AG04450 (cell line): ENCODE data around the gene SLC49A3. TPM values are rescaled to one million over a fixed set of nuclear protein-coding genes. Genes with fewer than 3 reads are reported as not detected.

ENCODE experiments used
- CTCF ChIA-PET: fragments of 300-600, 350-600 bp; formaldehyde crosslinking; extraction: SDS; loops from one replicate; lab custom pipeline; 2022; ENCODE audit warnings: antibody characterized with exemption, inconsistent platforms; lab: Charles Lee
- POLR2A ChIA-PET: fragments of 350-600 bp; formaldehyde crosslinking; extraction: SDS; loops from one replicate; lab custom pipeline; 2021; ENCODE audit warnings: antibody characterized with exemption, inconsistent platforms; lab: Yijun Ruan, JAX
- DNase-seq: peaks from one replicate; pipeline ENCODE4 v3.0.0-alpha.2; 2011; ENCODE audit warnings: low read depth, low spot score
- H3K27ac ChIP-seq: one replicate; pipeline ENCODE4 v1.5.1; 2012; ENCODE audit warnings: low read depth, low read length, control low read depth
- H3K27me3 ChIP-seq: one replicate; pipeline ENCODE4 v1.6.0; 2012; ENCODE audit warnings: low read length; ENCODE audit not compliant: control insufficient read depth, insufficient read depth
- H3K4me3 ChIP-seq: 2 replicates; pipeline ENCODE4 v1.5.1; 2011; ENCODE audit warnings: mild to moderate bottlenecking, low read depth, low read length, control low read depth
- H3K9me3 ChIP-seq: 2 replicates; pipeline ENCODE4 v1.5.1; 2012; ENCODE audit warnings: low read length; ENCODE audit not compliant: control insufficient read depth, insufficient read depth
- polyA plus RNA-seq: library from polyadenylated mRNA; depleted of rRNA; stranded (reverse); fragments of >200 nt; gene quantifications from 2 replicates; pipeline ENCODE4 v1.2.3, GENCODE V29; 2011
- TF ChIP-seq, protein P1 (sequence below): IDR thresholded peaks from 2 replicates; pipeline ENCODE4 v1.5.1; 2011; ENCODE audit warnings: low read depth, low read length, control low read depth, inconsistent platforms

SLC49A3 gene
- polyA plus RNA-seq, 1 experiment = not detected

DNA sequence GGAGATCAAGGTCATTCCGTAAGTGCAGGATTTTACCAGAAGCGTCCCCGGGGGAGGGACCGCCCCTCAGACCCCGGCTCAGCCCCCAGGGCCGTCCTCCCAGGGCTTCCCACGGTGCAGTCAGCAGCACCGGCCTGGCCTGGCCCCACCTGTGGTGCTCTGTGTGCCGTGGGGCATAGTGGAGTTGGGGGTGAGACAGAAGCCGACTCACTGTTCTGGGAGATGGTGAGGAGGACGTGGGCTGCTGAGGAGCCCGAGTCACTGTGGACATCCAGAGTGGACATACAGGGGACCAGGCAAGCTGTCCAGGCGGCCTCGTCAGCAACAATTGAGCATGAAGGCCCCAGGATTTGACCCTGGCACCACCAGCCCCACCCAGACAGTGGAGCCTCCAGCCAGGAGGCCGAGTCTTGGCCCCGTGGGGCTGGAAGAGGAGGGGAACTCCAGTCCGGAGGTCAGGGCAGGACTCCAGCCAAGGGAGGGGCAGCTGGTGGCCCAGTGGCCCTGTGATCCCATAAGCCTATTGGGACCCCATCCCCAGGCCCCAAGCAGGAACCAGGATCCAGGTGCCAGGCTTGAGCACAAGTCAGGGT, 34.0 kb downstream of the SLC49A3 start:
- Histone ChIP-seq H3K27me3 (peaks cover 12% of the 10 kb centered on the region), H3K27ac (no peak overlapping the region), H3K9me3 (peaks cover 84% of the 10 kb centered on the region), H3K4me3 (no peak overlapping the region)
- DNase-seq = no peak
- ChIA-PET CTCF (no interaction called here), POLR2A (no interaction called here)
- TF ChIP-seq, protein P1, sequence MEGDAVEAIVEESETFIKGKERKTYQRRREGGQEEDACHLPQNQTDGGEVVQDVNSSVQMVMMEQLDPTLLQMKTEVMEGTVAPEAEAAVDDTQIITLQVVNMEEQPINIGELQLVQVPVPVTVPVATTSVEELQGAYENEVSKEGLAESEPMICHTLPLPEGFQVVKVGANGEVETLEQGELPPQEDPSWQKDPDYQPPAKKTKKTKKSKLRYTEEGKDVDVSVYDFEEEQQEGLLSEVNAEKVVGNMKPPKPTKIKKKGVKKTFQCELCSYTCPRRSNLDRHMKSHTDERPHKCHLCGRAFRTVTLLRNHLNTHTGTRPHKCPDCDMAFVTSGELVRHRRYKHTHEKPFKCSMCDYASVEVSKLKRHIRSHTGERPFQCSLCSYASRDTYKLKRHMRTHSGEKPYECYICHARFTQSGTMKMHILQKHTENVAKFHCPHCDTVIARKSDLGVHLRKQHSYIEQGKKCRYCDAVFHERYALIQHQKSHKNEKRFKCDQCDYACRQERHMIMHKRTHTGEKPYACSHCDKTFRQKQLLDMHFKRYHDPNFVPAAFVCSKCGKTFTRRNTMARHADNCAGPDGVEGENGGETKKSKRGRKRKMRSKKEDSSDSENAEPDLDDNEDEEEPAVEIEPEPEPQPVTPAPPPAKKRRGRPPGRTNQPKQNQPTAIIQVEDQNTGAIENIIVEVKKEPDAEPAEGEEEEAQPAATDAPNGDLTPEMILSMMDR = no peak

DNA sequence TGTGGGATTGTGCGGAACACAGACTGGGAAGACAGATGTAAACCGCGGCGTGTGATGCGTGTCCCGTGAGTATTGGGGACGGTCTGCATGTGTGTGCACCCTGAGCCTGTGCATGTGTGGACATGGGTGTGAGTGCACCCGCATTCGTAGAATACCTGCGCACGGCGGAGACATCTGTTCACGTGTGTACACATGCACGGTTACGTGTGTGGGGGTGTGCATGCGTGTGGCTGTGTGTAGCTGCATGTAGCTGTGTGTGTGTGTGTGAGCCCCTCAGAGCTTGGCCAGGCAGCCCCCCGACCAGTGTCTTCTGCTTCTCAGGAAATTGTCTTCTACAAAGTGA, 34.5 kb downstream of the SLC49A3 start:
- DNase-seq = no peak
- peaks cover 83% of the 10 kb centered on the region for H3K9me3 ChIP-seq
- TF ChIP-seq, protein P1 = no peak
- POLR2A ChIA-PET = no interaction called here
- H3K27me3 ChIP-seq = peaks cover 14% of the 10 kb centered on the region
- H3K27ac ChIP-seq = no peak overlapping the region
- CTCF ChIA-PET = no interaction called here
- no peak overlapping the region for H3K4me3 ChIP-seq

GRCh38 chr4:653831-654502, 35.0 kb downstream of the SLC49A3 start:
- DNase-seq = no peak
- Histone ChIP-seq H3K4me3 (no peak overlapping the region), H3K27ac (no peak overlapping the region), H3K27me3 (peaks cover 14% of the 10 kb centered on the region), H3K9me3 (peaks cover 83% of the 10 kb centered on the region)
- TF ChIP-seq, protein P1 = no peak
- POLR2A ChIA-PET = no interaction called here
- CTCF ChIA-PET = no interaction called here

DNA sequence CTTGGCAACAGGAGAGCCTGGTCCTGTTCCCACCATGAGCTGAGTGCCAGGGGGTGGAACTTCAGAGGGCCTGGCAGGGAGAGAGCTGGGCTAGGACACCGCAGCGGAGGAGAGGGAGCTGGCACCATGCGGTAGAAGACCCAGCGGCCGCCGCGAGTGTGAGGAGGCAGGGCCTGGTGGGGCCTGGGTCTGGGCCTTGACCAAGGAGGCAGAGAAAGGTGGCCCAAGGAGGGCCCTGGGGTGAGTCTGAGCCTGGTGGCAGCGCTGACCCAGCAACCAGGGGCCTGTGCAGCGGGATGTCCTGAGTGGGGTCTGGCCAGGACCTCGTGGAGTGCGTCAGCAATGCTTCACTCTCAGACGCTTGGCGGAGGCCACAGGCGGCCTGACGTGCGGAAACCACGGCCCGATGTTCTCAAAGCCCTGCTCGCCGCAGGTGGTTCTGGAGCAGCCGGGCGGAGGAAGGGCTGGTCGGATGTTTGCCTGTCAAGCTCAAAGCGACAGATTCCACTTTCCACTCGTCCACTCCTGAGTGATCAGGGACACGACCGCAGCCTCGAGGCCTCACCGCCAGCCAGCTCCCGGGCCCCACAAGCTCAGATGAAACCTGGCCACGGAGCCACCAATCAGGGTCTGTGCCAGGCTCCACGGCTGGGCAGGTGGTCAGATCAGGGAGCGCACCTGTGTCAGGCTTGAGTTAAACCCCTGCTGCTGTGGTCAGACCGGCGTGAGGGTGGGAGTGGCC, 35.7 kb downstream of the SLC49A3 start:
- Histone ChIP-seq H3K9me3 (peaks cover 83% of the 10 kb centered on the region), H3K4me3 (no peak overlapping the region), H3K27me3 (peaks cover 14% of the 10 kb centered on the region), H3K27ac (no peak overlapping the region)
- CTCF ChIA-PET = no interaction called here
- POLR2A ChIA-PET = no interaction called here
- TF ChIP-seq, protein P1 = no peak
- DNase-seq = no peak
